A549 (cell line): ENCODE measurements around the gene NFATC2. TPM values are rescaled to one million over a fixed set of nuclear protein-coding genes. Genes with fewer than 3 reads are reported as not detected.

Experiments used
- ATAC-seq, 2 experiments: fragments of 200-7000 bp in 1 of 2; fragments of >200 bp in 1 of 2; cut with Nextera tagmentation in 1 of 2; cut with Tn5 transposase in 1 of 2; 3 replicates each; pipeline versions ENCODE4 v1.8.0 to v1.9.1; 2018 to 2020; ENCODE audit warnings: mild to moderate bottlenecking in 1 of 2, moderate library complexity in 1 of 2
- CTCF ChIA-PET: fragments of 300-600 bp; sonication (Branson Sonifier 250); formaldehyde crosslinking; extraction: SDS; loops from one replicate; lab custom pipeline; 2021; ENCODE audit warnings: antibody characterized with exemption, inconsistent platforms; lab: Yijun Ruan, JAX
- POLR2A ChIA-PET: fragments of 350-600 bp; formaldehyde crosslinking; extraction: SDS; loops from one replicate; lab custom pipeline; 2021; ENCODE audit warnings: antibody characterized with exemption, inconsistent platforms; lab: Yijun Ruan, JAX
- DNase-seq, 2 experiments: peaks; one replicate each; pipeline versions ENCODE4 v3.0.0 to v3.0.0-alpha.2; 2011 to 2016; ENCODE audit warnings: low read depth in 1 of 2, low spot score in 1 of 2
- FAIRE-seq: peaks from 2 replicates; lab custom pipeline; 2011; peaks lifted over from hg19 to GRCh38; lab: Jason Lieb, UNC
- H3K27ac ChIP-seq, 2 experiments: fragments of >200 bp; sonication (Bioruptor Twin); formaldehyde crosslinking; 3 replicates each; pipeline ENCODE4 v1.5.1; 2016 to 2017
- H3K4me1 ChIP-seq: fragments of >200 bp; sonication (Bioruptor Twin); formaldehyde crosslinking; 3 replicates; pipeline ENCODE4 v1.6.1; 2016
- H3K4me2 ChIP-seq: fragments of >200 bp; sonication (Bioruptor Twin); formaldehyde crosslinking; 3 replicates; pipeline ENCODE4 v1.6.1; 2016
- H3K4me3 ChIP-seq: fragments of >200 bp; sonication (Bioruptor Twin); formaldehyde crosslinking; 3 replicates; pipeline ENCODE4 v1.5.1; 2016
- H3K9me3 ChIP-seq: fragments of >200 bp; sonication (Bioruptor Twin); formaldehyde crosslinking; 3 replicates; pipeline ENCODE4 v1.6.1; 2016
- BCL3 ChIP-seq: fragments of >200 bp; sonication (Bioruptor Twin); formaldehyde crosslinking; IDR thresholded peaks from 3 replicates; pipeline ENCODE4 v1.6.1; 2016
- CHD2 ChIP-seq: fragments of 150-350 bp; IDR thresholded peaks from 2 replicates; pipeline ENCODE4 v1.6.1; 2014; ENCODE audit warnings: low read length; ENCODE audit not compliant: partially characterized antibody
- CTCF ChIP-seq: fragments of >200 bp; sonication (Bioruptor Twin); formaldehyde crosslinking; IDR thresholded peaks from 3 replicates; pipeline ENCODE4 v1.5.1; 2016
- FOSB ChIP-seq: fragments of 250-450 bp; sonication (Bioruptor Pico); IDR thresholded peaks from 2 replicates; pipeline ENCODE4 v1.5.0; 2020; ENCODE audit warnings: mild to moderate bottlenecking, moderate library complexity
- FOSL2 ChIP-seq, 2 experiments: fragments of 450-650 bp in 1 of 2; fragments of >200 bp in 1 of 2; sonication (Bioruptor Twin) in 1 of 2; formaldehyde crosslinking; IDR thresholded peaks; 2 replicates each; pipeline versions ENCODE4 v1.5.0 to v1.6.1; 2016 to 2020; ENCODE audit warnings: mild to moderate bottlenecking in 1 of 2, moderate library complexity in 1 of 2
- HEYL ChIP-seq: fragments of 250-450 bp; sonication (Bioruptor Pico); IDR thresholded peaks from 2 replicates; pipeline ENCODE4 v1.8.0; 2021; ENCODE audit warnings: mild to moderate bottlenecking, moderate library complexity
- HMGXB4 ChIP-seq: fragments of 250-450 bp; sonication (Bioruptor Pico); IDR thresholded peaks from 2 replicates; pipeline ENCODE4 v1.5.0; 2021; ENCODE audit warnings: mild to moderate bottlenecking, moderate library complexity, borderline replicate concordance
- HOXA7 ChIP-seq: fragments of 250-450 bp; sonication (Bioruptor Pico); IDR thresholded peaks from 2 replicates; pipeline ENCODE4 v1.5.0; 2020; ENCODE audit warnings: mild to moderate bottlenecking, moderate library complexity
- KDM5A ChIP-seq: fragments of 200-600 bp; sonication (generic); IDR thresholded peaks from 2 replicates; pipeline ENCODE4 v1.6.1; 2016; ENCODE audit warnings: antibody characterized with exemption, mild to moderate bottlenecking
- MYC ChIP-seq: IDR thresholded peaks from 2 replicates; pipeline ENCODE4 v1.6.1; 2012; ENCODE audit warnings: mild to moderate bottlenecking, inconsistent platforms, low read length, improper control_type of control experiment, borderline replicate concordance
- NPAS2 ChIP-seq: fragments of 250-450 bp; sonication (Bioruptor Pico); IDR thresholded peaks from 2 replicates; pipeline ENCODE4 v1.8.0; 2022; ENCODE audit warnings: mild to moderate bottlenecking, moderate library complexity, borderline replicate concordance
- NR3C1 ChIP-seq: fragments of >200 bp; sonication (Bioruptor Twin); formaldehyde crosslinking; IDR thresholded peaks from 3 replicates; pipeline ENCODE4 v1.6.1; 2017
- PBX3 ChIP-seq: IDR thresholded peaks from 2 replicates; pipeline ENCODE4 v1.6.1; 2012
- RARB ChIP-seq: fragments of 250-450 bp; sonication (Bioruptor Pico); IDR thresholded peaks from 2 replicates; pipeline ENCODE4 v1.8.0; 2021; ENCODE audit warnings: mild to moderate bottlenecking, moderate library complexity
- RFX5 ChIP-seq: fragments of 450-650 bp; IDR thresholded peaks from 2 replicates; pipeline ENCODE4 v1.7.1; 2014; ENCODE audit warnings: antibody characterized with exemption, mild to moderate bottlenecking, moderate library complexity
- RNF2 ChIP-seq: fragments of 200-600 bp; sonication (generic); IDR thresholded peaks from 2 replicates; pipeline ENCODE4 v1.6.1; 2016; ENCODE audit warnings: low read depth, mild to moderate bottlenecking, antibody characterized with exemption, moderate library complexity, borderline replicate concordance
- SMC3 ChIP-seq: fragments of >200 bp; sonication (Bioruptor Twin); formaldehyde crosslinking; IDR thresholded peaks from 3 replicates; pipeline ENCODE4 v1.6.1; 2018; ENCODE audit warnings: inconsistent platforms
- SREBF2 ChIP-seq: fragments of 450-650 bp; IDR thresholded peaks from 2 replicates; pipeline ENCODE4 v1.6.1; 2014; ENCODE audit warnings: mild to moderate bottlenecking, moderate library complexity
- TFCP2L1 ChIP-seq: fragments of 250-450 bp; sonication (Bioruptor Pico); IDR thresholded peaks from 2 replicates; pipeline ENCODE4 v1.5.0; 2021; ENCODE audit warnings: mild to moderate bottlenecking
- USF2 ChIP-seq: fragments of 450-650 bp; IDR thresholded peaks from 2 replicates; pipeline ENCODE4 v1.6.1; 2014; ENCODE audit warnings: antibody characterized with exemption
- ZFP36 ChIP-seq: fragments of 450-650 bp; IDR thresholded peaks from 2 replicates; pipeline ENCODE4 v1.6.1; 2014; ENCODE audit warnings: borderline replicate concordance; ENCODE audit not compliant: partially characterized antibody
- ZNF302 ChIP-seq: fragments of 250-450 bp; sonication (Bioruptor Pico); IDR thresholded peaks from 2 replicates; pipeline ENCODE4 v1.9.0; 2021; ENCODE audit warnings: inconsistent platforms, mild to moderate bottlenecking, moderate library complexity
- WGBS: methylation state at CpG from one replicate; pipeline ENCODE4 v1.1.6; 2017; ENCODE audit errors: missing lambda C conversion rate; 5-methylcytosine and 5-hydroxymethylcytosine counted together
- polyA plus RNA-seq, 4 experiments: library from polyadenylated mRNA; depleted of rRNA in 3 of 4; stranded (reverse); fragments of >200 nt; fragmentation: RNase III in 1 of 4; extraction: RNeasy Plus Mini Kit Qiagen cat#74134 plus additional on column Dnase treatment in 1 of 4; gene quantifications; 2 replicates in 3 of 4; 3 replicates in 1 of 4; pipeline ENCODE4 v1.2.3, GENCODE V29; 2011 to 2017
- TF ChIP-seq, protein P1 (sequence below): fragments of 150-350 bp; IDR thresholded peaks from 2 replicates; pipeline ENCODE4 v1.6.1; 2014; ENCODE audit warnings: low read depth, mild to moderate bottlenecking, low read length

Gene NFATC2
- polyA plus RNA-seq, 2 of the 4 experiments (the other 2 are of a cell fraction), result 0.75 to 1.6 TPM

DNA sequence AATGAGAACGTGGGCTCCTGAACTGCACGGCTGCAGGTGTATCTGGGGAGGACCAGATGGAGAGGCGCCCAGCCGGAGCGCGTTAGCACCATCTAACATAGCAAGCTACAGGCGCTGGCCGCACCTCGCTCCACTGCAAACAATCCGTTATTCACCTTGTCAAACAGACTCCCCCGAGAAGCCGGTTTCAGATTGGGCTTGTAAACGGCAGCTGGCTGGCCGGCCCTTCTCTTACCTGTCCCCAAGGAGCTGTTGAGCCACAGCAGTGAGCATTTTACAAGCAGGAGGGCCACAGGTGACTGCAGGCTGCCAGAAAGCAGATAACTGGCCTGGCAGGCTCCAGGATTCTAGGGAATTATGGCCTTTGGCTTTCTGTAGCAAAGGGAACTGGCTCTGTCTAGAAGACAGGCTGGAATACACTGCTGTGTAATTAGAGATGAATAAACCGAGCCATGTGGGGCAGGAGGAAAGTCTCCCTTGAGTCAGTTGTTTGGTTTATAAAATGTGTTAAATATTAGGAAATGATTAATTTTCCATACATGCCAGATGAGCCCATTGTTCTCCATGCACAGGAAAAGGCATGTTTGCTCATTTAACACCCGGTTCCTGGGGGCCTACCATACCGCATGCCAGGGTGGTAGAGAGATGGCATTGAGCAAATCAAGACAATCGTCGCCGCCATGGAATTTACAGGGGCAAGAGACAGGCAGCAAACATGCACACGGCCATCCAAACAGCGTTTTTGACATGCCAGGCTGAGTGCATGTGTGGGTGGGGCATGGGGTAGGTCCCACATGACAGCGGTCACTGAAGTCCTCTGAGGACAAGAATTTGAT is 159.3 kb downstream of the NFATC2 start:
- Histone ChIP-seq H3K4me2 (peak overlapping the region; percentile 34; the same call in 2 of the 3 replicates), H3K4me1 (peaks cover 27% of the 10 kb centered on the region), H3K9me3 (no peaks in the 10 kb centered on the region), H3K4me3 (no peak overlapping the region), H3K27ac (peak overlapping the region in 1 of 2 experiments; percentile 55; a peak in 2 of 6 replicates)
- CTCF ChIA-PET, result interaction anchor here (1.0 to 4.6 kb wide), 5 partner anchors 10 to 396 kb away, joined by 3 to 24 read pairs (median 4); no protein-coding TSS in a partner anchor
- POLR2A ChIA-PET, result no interaction called here
- FAIRE-seq (no peak), DNase-seq (no peak), ATAC-seq (no peak)
- no peak for TF ChIP-seq PBX3
- no peak for TF ChIP-seq CHD2
- TF ChIP-seq HEYL (CRISPR knock-in tag), result no peak
- TF ChIP-seq HOXA7 (CRISPR knock-in tag), result no peak
- TF ChIP-seq ZFP36, result no peak
- TF ChIP-seq MYC, result no peak
- TF ChIP-seq CTCF, result no peak
- TF ChIP-seq NPAS2 (CRISPR knock-in tag), result no peak
- no peak for TF ChIP-seq FOSB (CRISPR knock-in tag)
- no peak for TF ChIP-seq RARB (CRISPR knock-in tag)
- WGBS, result 73% methylated on average over 23 of the region's 23 CpGs

DNA sequence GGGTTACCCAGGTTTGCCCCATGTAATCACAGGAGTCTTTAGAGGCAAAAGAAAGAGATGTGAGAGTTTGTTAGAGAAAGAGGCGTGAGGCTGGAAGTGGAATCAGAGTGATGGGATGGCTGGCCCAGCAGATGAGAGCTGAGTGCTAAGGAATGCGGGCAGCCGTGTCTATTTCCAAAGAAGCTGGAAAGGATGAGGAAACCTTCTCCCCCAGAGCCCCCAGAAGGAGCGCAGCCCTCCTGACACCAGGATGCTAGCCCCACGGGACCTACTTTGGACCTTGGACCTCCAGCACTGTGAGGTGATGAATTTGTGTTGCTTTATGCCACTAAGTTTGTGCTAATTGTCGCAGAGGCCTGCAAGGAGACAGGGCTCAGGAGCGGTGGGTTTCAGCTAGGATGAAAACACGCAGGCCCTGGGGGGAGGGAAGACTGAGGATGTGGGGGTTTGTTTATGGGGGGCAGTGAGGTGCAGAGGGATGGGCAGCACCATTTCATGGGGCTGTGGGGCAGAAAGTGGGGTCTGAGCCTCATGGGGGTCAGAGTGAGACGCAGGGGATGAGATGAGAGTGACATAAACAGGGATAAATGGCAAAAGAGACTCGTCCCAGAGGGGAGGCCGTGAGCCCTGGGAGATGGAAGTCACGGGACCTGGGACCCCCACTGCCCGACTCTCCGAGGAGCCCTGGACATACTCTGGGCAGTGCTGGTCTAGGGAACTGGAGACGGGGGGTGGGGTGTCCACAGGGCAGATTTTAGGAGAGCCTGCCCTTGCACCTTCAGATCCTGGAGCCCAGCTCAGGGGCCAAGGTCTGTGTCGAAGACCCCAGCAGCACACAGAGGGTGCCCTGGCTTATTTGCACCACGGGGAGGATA is 160.2 kb downstream of the NFATC2 start:
- FAIRE-seq (no peak), ATAC-seq (no peak), DNase-seq (no peak)
- peak overlapping the region in 1 of 2 experiments; percentile 55; a peak in 2 of 6 replicates for H3K27ac ChIP-seq
- H3K4me1 ChIP-seq, result peaks cover 18% of the 10 kb centered on the region
- H3K4me2 ChIP-seq, result no peak overlapping the region; the same call in 2 of the 3 replicates
- no peaks in the 10 kb centered on the region for H3K9me3 ChIP-seq
- 80% methylated on average over 17 of the region's 17 CpGs for WGBS
- ChIA-PET POLR2A (no interaction called here), CTCF (interaction anchor here (1.0 to 4.6 kb wide), 6 partner anchors 11 to 395 kb away, joined by 3 to 24 read pairs (median 4); no protein-coding TSS in a partner anchor)
- TF ChIP-seq NR3C1 (no peak), RARB (CRISPR knock-in tag) (no peak), RNF2 (no peak), TFCP2L1 (no peak), SREBF2 (no peak), ZNF302 (no peak), KDM5A (no peak), HMGXB4 (CRISPR knock-in tag) (no peak), SMC3 (no peak), USF2 (no peak), NPAS2 (CRISPR knock-in tag) (no peak), BCL3 (no peak), FOSL2 (IDR thresholded peaks at IDR 0.05) (no peak), FOSL2 (CRISPR knock-in tag; IDR thresholded peaks at IDR 0.05) (no peak), ZFP36 (no peak), RFX5 (no peak), FOSB (CRISPR knock-in tag) (no peak)
- TF ChIP-seq, protein P1, sequence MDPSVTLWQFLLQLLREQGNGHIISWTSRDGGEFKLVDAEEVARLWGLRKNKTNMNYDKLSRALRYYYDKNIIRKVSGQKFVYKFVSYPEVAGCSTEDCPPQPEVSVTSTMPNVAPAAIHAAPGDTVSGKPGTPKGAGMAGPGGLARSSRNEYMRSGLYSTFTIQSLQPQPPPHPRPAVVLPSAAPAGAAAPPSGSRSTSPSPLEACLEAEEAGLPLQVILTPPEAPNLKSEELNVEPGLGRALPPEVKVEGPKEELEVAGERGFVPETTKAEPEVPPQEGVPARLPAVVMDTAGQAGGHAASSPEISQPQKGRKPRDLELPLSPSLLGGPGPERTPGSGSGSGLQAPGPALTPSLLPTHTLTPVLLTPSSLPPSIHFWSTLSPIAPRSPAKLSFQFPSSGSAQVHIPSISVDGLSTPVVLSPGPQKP, result no peak
- no peak overlapping the region for H3K4me3 ChIP-seq
